ENCODE results near the gene TRIP12.
A peak's percentile ranks its signal among the peaks of the same experiment; 100 is the strongest.

TRIP12 gene

GRCh38 chr2:229718057-229718456 lies 203.8 kb downstream of the TRIP12 start:
- Mint-ChIP-seq H3K36me3 (ENCODE audit: insufficient read depth) (no peaks in the 10 kb centered on the region), H3K4me1 (ENCODE audit: low read depth in 2 of 2) (peaks cover 4 to 11% of the 10 kb centered on the region in 2 donors), H3K27ac (no peak overlapping the region), H3K4me3 (no peak overlapping the region), H3K9me3 (no peaks in the 10 kb centered on the region), H3K27me3 (peaks cover 52 to 65% of the 10 kb centered on the region in 2 donors)
- ATAC-seq (replicated peaks) (no peak), DNase-seq (no peak)

GRCh38 chr2:229715895-229716507 lies 205.8 kb downstream of the TRIP12 start:
- ATAC-seq (replicated peaks) (no peak), DNase-seq (peak in 1 of 3 experiments; percentile 8)
- no peaks in the 10 kb centered on the region for H3K36me3 Mint-ChIP-seq (ENCODE audit: insufficient read depth)
- peaks cover 4 to 11% of the 10 kb centered on the region in 2 donors for H3K4me1 Mint-ChIP-seq (ENCODE audit: low read depth in 2 of 2)
- H3K9me3 Mint-ChIP-seq: no peaks in the 10 kb centered on the region
- peak overlapping the region; percentile 35 to 59 for H3K4me3 Mint-ChIP-seq
- peaks cover 73 to 82% of the 10 kb centered on the region in 2 donors for H3K27me3 Mint-ChIP-seq
- no peak overlapping the region for H3K27ac Mint-ChIP-seq

GRCh38 chr2:229714736-229715541 lies 206.9 kb downstream of the TRIP12 start:
- peak overlapping the region; percentile 37 to 59 for H3K4me3 Mint-ChIP-seq
- H3K27ac Mint-ChIP-seq: no peak overlapping the region
- ATAC-seq (replicated peaks): peak; percentile 46
- H3K4me1 Mint-ChIP-seq (ENCODE audit: low read depth in 2 of 2): peaks cover 4 to 11% of the 10 kb centered on the region in 2 donors
- no peaks in the 10 kb centered on the region for H3K9me3 Mint-ChIP-seq
- H3K27me3 Mint-ChIP-seq: peaks cover 76 to 85% of the 10 kb centered on the region in 2 donors
- DNase-seq: peak in 1 of 3 experiments; percentile 7
- no peaks in the 10 kb centered on the region for H3K36me3 Mint-ChIP-seq (ENCODE audit: insufficient read depth)

GRCh38 chr2:229714080-229714735 lies 207.6 kb downstream of the TRIP12 start, which contains the start of gene DNER:
TSS of gene DNER (minus strand) at chr2:229714555. CDS start at chr2:229714423, 132 bp downstream.
- DNase-seq (peak in 1 of 3 experiments; percentile 25), ATAC-seq (replicated peaks) (peak; percentile 74)
- Mint-ChIP-seq H3K27me3 (peaks cover 72 to 79% of the 10 kb centered on the region in 2 donors), H3K4me1 (ENCODE audit: low read depth in 2 of 2) (peaks cover 4 to 11% of the 10 kb centered on the region in 2 donors), H3K36me3 (ENCODE audit: insufficient read depth) (no peaks in the 10 kb centered on the region), H3K4me3 (peak within 1 kb of the TSS; percentile 37 to 60), H3K9me3 (no peaks in the 10 kb centered on the region), H3K27ac (no peak within 1 kb of the TSS)
